Panc1 (cell line): Measurements from ENCODE around the gene DOK6. TPM values are rescaled to one million over a fixed set of nuclear protein-coding genes. Genes with fewer than 3 reads are reported as not detected.

Experiments used
- ATAC-seq: fragments of 200-7000 bp; cut with Tn5 transposase; 2 replicates; pipeline ENCODE4 v1.9.1; 2020; ENCODE audit warnings: mild to moderate bottlenecking, moderate library complexity
- BruUV-seq: library from RNA; stranded (reverse); fragments of 400-500 nt; replicated peaks from 2 replicates; lab custom pipeline; 2021; lab: Mats Ljungman, UMichigan
- CTCF ChIA-PET: fragments of 300-600 bp; sonication (Branson Sonifier 250); formaldehyde crosslinking; loops from one replicate; lab custom pipeline; 2022; ENCODE audit warnings: antibody characterized with exemption; lab: Charles Lee
- POLR2A ChIA-PET: fragments of 300-600 bp; sonication (Branson Sonifier 250); formaldehyde crosslinking; loops from one replicate; lab custom pipeline; 2022; ENCODE audit warnings: antibody characterized with exemption; lab: Charles Lee
- DNase-seq: peaks from one replicate; pipeline ENCODE4 v3.0.0-alpha.2; 2010; ENCODE audit warnings: low read depth, low spot score
- H3K27ac ChIP-seq: 2 replicates; pipeline ENCODE4 v1.5.1; 2011; ENCODE audit warnings: mild to moderate bottlenecking, low read length, inconsistent platforms
- H3K27me3 ChIP-seq: fragments of 200-500 bp; sonication (Bioruptor generic); 2 replicates; pipeline ENCODE4 v1.6.0; 2014; ENCODE audit warnings: low read length, inconsistent platforms; ENCODE audit not compliant: control insufficient read depth, insufficient read depth
- H3K36me3 ChIP-seq: fragments of 200-500 bp; sonication (Bioruptor generic); 2 replicates; pipeline ENCODE4 v1.5.1; 2014; ENCODE audit warnings: inconsistent platforms, mild to moderate bottlenecking, low read length, moderate library complexity; ENCODE audit not compliant: control insufficient read depth, insufficient read depth
- H3K4me1 ChIP-seq: 2 replicates; pipeline ENCODE4 v1.5.1; 2011; ENCODE audit warnings: inconsistent platforms, mild to moderate bottlenecking, low read length, moderate library complexity; ENCODE audit not compliant: control insufficient read depth, insufficient read depth
- H3K4me3 ChIP-seq, 2 experiments: 2 replicates each; pipeline ENCODE4 v1.5.1; 2011 to 2012; ENCODE audit warnings: low read depth in 2 of 2, low read length in 2 of 2, mild to moderate bottlenecking in 2 of 2, inconsistent platforms in 1 of 2, moderate library complexity in 1 of 2
- H3K9me3 ChIP-seq: fragments of 200-500 bp; sonication (Bioruptor generic); 2 replicates; pipeline ENCODE4 v1.5.1; 2014; ENCODE audit warnings: low read depth, mild to moderate bottlenecking, inconsistent platforms, low read length, moderate library complexity; ENCODE audit not compliant: control insufficient read depth, insufficient read depth
- CTCF ChIP-seq: fragments of 450-650 bp; IDR thresholded peaks from 2 replicates; pipeline ENCODE4 v1.5.1; 2017; ENCODE audit warnings: mild to moderate bottlenecking
- POLR2AphosphoS5 ChIP-seq: IDR thresholded peaks from 2 replicates; pipeline ENCODE4 v1.6.1; 2012; ENCODE audit warnings: mild to moderate bottlenecking, low read depth, low read length, moderate library complexity
- SIN3A ChIP-seq: IDR thresholded peaks from 2 replicates; pipeline ENCODE4 v1.6.1; 2012; ENCODE audit warnings: low read depth, mild to moderate bottlenecking, low read length, moderate library complexity, borderline replicate concordance; ENCODE audit not compliant: insufficient read depth
- TCF7L2 ChIP-seq: IDR thresholded peaks from 2 replicates; pipeline ENCODE4 v1.6.1; 2011; ENCODE audit warnings: mild to moderate bottlenecking, low read depth, low read length, inconsistent platforms
- in situ Hi-C: cut with HindIII; loops from 2 replicates; pipeline ENCODE4 v1.10.0; 2016; ENCODE audit warnings: low sequenced_read_pairs, low pct_unique_long_range_greater_than_20kb
- intact Hi-C: fragments of 100-400 bp; cut with micrococcal nuclease; formaldehyde crosslinking; loops from one replicate; pipeline ENCODE4 v1.10.0; 2022; ENCODE audit not compliant: unreplicated experiment
- total RNA-seq: library from RNA; stranded (reverse); gene quantifications from one replicate; pipeline ENCODE4 v1.2.1, GENCODE V29; 2021; ENCODE audit not compliant: unreplicated experiment
- TF ChIP-seq, protein P1 (sequence below), 2 experiments: IDR thresholded peaks; 2 replicates each; pipeline ENCODE4 v1.6.1; 2011 to 2012; ENCODE audit warnings: low read depth in 2 of 2, control low read depth in 1 of 2, low read length in 1 of 2, mild to moderate bottlenecking in 1 of 2, moderate library complexity in 1 of 2; ENCODE audit not compliant: insufficient read depth in 1 of 2

Gene DOK6
- total RNA-seq, 1 experiment from 2014 or later = not detected

- DNase-seq (no peak), ATAC-seq (no peak)
- BruUV-seq = no TSS peak
- intact Hi-C loops = no loop called here
- Histone ChIP-seq H3K27me3 (no peaks in the 10 kb centered on the region), H3K9me3 (no peaks in the 10 kb centered on the region), H3K27ac (no peak overlapping the region), H3K4me3 (no peak overlapping the region), H3K4me1 (no peaks in the 10 kb centered on the region), H3K36me3 (no peaks in the 10 kb centered on the region)
- TF ChIP-seq SIN3A (no peak), CTCF (no peak), POLR2AphosphoS5 (no peak), TCF7L2 (no peak)
- TF ChIP-seq, protein P1, sequence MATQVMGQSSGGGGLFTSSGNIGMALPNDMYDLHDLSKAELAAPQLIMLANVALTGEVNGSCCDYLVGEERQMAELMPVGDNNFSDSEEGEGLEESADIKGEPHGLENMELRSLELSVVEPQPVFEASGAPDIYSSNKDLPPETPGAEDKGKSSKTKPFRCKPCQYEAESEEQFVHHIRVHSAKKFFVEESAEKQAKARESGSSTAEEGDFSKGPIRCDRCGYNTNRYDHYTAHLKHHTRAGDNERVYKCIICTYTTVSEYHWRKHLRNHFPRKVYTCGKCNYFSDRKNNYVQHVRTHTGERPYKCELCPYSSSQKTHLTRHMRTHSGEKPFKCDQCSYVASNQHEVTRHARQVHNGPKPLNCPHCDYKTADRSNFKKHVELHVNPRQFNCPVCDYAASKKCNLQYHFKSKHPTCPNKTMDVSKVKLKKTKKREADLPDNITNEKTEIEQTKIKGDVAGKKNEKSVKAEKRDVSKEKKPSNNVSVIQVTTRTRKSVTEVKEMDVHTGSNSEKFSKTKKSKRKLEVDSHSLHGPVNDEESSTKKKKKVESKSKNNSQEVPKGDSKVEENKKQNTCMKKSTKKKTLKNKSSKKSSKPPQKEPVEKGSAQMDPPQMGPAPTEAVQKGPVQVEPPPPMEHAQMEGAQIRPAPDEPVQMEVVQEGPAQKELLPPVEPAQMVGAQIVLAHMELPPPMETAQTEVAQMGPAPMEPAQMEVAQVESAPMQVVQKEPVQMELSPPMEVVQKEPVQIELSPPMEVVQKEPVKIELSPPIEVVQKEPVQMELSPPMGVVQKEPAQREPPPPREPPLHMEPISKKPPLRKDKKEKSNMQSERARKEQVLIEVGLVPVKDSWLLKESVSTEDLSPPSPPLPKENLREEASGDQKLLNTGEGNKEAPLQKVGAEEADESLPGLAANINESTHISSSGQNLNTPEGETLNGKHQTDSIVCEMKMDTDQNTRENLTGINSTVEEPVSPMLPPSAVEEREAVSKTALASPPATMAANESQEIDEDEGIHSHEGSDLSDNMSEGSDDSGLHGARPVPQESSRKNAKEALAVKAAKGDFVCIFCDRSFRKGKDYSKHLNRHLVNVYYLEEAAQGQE (IDR thresholded peaks at IDR 0.05; ENCODE audit: insufficient read depth in 1 of 2, low read depth in 2 of 2, low read length in 1 of 2) = no peak
- ChIA-PET POLR2A (no interaction called here), CTCF (no interaction called here)
- in situ Hi-C loops = no loop called here
These were observed 465.1 kb downstream of the DOK6 start for GRCh38 chr18:69865776-69866175.

- intact Hi-C loops (no loop called here), in situ Hi-C loops (no loop called here)
- ATAC-seq = no peak
These were observed 465.5 kb downstream of the DOK6 start for GRCh38 chr18:69866212-69866611.

More at GRCh38 chr18:69866212-69866611, 465.5 kb downstream of the DOK6 start:
- no peak for DNase-seq
- Histone ChIP-seq H3K4me3 (no peak overlapping the region), H3K36me3 (no peaks in the 10 kb centered on the region), H3K4me1 (no peaks in the 10 kb centered on the region), H3K27me3 (no peaks in the 10 kb centered on the region), H3K27ac (no peak overlapping the region), H3K9me3 (no peaks in the 10 kb centered on the region)
- BruUV-seq = no TSS peak
- CTCF ChIA-PET = no interaction called here
- TF ChIP-seq TCF7L2 (no peak), SIN3A (no peak), POLR2AphosphoS5 (no peak), CTCF (no peak)
- TF ChIP-seq, protein P1 (IDR thresholded peaks at IDR 0.05; ENCODE audit: insufficient read depth in 1 of 2, low read depth in 2 of 2, low read length in 1 of 2) = no peak
- POLR2A ChIA-PET = no interaction called here
